ENCODE measurements around the gene AFF3.
"Not testable (repeated sequence)": the region's sequence is repeated elsewhere in the genome, so short reads cannot be mapped to it uniquely, and the experiment has no call there.

Gene AFF3

DNA sequence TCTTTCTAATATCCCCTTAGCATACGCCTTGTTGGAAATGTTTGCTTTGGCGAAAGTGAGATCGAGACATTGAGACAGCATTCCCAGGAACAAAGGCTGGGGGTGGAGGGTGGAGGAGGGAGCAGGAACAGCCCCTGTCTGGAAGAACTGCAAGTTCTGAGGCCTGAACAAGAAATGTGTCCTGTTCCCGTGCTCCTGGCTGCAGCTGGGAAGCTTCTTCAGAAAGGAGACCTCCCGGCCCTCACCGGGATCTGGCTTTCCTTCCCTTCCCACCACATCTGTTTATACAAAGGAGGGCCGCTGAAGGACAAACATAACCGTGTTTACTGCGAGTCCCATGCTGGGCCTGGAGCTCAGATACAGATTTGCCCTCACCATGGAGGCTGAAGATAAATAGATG, 35.9 kb downstream of the AFF3 start:
- DNase-seq: no peak

DNA sequence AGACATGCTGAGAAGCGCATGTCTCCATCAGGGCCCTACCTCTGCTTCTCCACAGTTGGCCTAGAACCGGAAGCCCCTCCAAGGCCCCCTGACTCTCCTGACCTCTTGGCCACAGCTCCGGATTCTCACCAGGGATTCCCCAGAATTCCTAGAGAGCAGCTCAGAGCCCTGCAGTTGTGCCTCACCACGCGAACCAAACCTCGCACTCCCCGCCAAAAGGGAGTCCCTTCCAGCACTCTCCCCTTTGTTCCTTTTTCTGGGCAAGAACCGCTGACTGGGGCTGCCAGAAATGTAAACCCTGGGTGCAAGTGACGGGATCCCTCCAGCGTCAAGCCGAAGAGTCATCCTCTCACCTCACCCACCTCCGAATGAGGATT, 36.7 kb downstream of the AFF3 start:
- no peak for DNase-seq

DNA sequence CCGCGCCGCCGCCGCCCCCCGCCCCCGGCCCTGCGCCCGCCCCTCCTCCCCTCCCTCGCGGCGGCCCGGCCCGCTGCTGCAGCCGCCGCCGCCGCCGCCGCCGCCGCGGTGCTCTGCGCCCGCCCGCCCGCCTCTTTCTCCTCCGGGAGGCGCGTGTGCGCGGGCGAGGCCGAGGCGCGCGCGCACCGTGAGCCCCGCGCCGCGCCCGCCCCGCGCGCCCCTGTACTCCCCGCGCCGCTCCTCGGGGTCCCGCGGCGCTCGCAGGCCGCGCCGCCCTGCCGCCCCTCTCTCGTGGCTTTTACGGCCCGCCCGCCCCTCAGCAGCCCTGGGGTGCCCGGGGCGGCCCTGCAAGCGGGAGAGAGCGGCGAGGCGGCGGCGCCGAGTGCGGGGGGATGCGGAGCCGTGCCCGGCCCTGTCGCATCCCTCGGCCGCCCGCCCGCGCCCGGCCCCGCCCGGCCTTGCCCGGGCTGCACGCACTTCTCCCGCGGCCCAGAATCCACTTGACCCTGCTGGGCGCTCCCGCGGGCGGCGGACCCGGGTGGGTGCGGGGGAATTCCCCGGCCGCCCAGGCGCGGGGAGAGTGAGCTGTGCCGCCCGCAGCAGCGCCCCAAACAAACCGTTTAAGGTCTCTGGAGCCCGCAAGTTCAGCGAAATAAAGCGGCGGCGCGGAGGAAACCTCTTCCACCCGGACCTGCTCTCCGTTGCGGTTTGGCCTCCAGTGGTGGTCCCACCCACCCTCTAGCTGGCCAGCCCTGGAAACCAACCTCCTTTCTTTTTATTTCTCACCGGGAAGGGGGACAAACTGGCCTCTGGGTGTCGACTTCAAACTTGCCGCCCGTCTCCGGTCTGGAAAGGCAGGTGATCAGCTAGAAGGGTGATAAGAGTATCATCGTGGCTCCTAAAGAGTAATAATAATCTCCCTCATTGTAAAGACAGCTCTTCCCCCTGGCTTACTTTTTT, 37.4 kb downstream of the AFF3 start:
- no peak for DNase-seq

DNA sequence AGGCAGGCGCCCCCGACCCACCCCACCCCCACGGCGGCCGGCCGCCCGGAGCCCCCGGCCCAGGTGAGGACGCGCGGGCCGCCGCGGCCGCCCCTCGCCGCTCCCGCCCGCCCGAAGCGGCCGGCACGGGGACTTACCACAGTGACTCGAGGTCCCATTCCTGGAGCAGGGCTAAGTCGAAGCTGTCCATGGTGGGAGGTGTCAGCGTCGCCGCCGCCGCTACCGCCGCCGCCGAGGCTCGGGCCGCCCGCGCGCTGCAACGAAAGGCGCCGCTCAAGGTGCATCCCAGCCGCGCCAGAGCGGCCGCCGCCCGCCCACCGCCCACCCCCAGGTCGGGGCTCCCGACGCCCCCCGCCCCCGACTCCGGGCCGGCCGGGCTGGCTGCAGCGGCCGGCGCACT, 38.1 kb downstream of the AFF3 start:
- not testable (repeated sequence) for DNase-seq

DNA sequence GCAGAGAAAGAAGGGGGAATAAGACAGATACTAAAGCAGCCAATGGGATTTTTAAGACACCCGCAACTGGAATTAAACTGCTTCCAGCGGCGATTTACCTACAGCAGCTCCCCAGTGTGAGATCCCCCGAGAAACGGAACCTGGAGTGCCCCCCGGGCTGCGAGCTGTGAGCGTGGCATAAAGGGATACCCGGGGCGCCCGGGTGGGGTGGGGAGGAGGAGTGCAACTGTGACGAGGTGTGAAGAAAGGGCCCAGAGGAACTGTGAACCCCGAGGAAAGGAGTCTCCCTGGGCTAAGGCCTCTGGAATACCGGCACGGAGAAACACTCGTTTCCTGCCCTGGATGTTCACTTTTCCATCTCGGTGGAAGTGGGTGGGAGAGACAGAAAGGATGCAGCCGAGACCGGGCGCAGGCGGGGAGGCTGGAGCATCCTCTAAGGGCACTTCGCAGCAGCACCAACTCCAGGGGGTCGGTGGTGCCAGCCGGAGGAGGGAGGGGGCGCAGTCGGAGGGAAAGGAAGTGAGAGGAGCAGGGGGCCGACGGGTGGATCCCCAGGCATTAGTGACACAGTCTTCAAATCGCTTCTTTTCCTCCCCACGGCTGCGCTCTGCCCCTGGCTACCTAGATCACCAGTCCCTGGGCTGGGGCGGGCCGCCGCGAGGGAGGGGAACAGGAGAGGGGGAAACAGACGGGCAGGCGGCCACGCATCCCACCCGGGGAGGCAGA, 38.7 kb downstream of the AFF3 start:
- DNase-seq: not testable (repeated sequence)

DNA sequence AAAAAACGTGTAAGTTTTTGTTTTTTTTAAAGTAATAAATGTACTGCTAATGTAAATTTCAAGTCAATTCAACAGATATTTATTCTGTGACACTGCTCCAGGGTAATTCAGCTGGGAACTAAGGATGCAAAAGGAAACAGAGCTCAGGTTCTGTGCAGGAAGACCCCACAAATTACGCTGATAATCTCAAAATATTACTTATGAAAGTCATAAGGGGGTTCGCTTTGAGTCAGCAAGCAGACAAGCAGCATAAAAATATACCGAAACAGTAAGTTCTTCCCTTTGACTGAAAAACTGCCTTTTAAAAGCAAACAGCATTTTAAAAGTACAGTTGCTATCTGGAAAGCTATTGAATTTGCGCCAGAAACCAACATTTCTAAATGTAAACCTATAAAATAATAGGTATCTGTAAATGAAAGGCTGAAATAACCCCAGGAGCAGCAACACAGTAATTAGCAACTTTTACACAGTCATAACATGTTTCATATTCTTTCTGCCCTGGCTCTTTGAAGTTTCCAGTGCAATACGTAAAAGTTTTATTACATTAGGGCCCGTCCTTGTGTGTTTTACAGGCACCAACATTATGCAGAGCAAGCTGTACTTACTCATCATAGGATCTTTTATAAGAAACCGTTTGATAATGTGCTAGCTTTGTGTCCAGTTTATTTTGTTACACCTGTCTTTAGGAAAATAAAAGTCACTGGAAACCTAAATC, 39.8 kb downstream of the AFF3 start:
- not testable (repeated sequence) for DNase-seq

DNA sequence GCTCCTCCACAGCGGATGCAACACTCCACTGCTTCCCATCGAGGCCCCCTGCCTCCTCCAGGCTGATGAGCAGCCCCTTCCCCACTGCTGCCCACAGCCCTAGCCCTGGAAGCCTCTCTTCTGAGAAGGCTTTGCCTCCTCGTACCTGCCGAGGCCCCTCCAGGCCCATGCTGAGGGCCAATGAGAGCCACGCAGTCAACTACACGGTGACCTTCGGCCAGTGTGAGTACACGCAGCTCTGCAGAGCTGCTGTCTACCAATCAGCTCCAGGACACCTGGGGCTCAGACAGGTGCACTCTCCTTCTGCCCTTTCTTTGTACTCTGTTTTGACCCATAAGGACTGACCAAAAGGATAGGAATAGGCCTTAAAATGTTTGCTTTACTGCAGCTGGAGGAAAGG, 43.5 kb downstream of the AFF3 start:
- DNase-seq: not testable (repeated sequence)

DNA sequence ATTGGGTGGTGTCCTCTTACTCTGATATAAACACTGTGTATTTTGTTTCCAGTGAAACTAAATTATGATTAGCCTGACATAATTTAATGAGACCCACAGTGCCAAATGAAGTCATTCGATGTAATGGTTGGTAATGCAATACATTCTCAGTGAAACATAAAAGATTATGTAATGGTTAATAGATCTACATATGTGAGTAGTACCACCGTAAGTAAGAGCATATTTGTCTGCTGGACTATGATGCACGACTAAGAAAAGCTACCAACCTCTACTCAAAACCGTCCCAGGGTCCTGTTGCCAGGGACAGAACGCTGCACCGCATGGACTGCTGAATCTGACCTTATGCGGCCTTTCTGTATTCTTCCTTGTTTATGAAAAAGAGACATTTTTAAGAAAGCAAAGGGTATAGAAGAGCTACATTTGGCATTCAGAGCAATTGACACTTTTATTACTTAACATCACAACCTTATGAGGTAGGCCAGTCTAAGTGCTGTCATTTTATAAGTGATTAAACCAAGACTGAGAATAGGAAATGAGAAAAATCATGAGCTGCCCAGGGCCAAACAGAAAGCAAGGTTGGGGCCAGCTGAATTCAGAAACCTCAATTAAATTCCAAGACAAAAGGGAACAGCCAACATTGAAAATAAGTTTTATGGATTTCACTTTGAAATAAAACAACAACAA, 44.6 kb downstream of the AFF3 start:
- not testable (repeated sequence) for DNase-seq

DNA sequence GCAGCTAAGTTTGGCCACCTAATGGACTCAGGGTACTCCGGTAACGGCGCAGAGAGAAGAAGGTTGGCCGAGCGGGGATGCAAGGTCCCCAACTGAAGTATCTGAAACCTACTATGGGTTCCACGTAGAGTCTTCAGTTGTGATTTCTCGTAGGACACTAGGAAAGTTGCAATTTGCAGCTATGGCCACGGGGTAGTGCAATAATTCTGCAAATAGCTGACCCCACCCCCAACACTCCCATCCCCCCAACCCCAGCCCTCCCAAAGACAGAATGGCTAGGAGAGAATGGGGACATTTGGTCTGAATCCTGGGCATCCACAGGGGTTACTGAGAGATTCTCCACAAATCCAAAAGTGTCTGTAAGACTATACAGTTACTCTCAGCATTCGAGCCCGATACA, 46.5 kb downstream of the AFF3 start:
- not testable (repeated sequence) for DNase-seq

DNA sequence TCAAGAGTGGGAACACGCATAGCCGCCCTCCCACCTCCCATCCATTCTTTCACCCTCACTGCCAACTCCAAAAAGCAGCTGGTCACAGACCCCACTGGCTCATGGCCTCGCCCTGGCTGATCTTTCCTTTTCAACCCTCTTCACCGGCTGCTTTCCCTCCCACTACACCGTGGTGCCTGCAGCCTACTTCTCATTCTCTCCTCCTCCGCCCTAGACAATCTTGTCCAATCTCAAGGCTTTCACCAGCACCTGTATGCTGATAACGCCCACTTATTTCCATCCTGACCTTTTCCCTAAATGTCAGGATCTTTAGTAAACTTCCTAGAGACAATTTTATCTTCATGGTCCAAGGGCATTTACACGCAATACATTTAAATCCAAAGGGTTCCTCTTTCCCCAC, 50.6 kb downstream of the AFF3 start:
- not testable (repeated sequence) for DNase-seq

DNA sequence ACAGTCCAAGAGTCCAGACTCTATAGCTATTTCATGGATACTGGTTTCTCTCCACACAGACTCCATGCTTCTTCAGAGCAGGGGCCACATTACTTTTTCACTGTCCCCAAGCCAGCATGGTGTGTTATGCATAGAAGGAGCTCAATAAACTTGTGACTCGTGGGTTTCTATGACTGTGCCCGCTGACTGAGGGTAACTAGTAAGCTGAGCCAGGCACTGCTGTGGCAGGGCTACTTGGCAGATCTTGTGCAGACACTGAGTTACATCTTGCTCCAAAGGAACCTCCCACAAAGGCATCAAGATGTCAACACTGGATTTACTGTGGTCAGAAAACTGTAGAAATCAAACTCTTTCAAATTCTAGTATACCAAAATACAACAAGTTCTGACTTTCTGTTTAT, 56.6 kb downstream of the AFF3 start:
- DNase-seq: not testable (repeated sequence)

DNA sequence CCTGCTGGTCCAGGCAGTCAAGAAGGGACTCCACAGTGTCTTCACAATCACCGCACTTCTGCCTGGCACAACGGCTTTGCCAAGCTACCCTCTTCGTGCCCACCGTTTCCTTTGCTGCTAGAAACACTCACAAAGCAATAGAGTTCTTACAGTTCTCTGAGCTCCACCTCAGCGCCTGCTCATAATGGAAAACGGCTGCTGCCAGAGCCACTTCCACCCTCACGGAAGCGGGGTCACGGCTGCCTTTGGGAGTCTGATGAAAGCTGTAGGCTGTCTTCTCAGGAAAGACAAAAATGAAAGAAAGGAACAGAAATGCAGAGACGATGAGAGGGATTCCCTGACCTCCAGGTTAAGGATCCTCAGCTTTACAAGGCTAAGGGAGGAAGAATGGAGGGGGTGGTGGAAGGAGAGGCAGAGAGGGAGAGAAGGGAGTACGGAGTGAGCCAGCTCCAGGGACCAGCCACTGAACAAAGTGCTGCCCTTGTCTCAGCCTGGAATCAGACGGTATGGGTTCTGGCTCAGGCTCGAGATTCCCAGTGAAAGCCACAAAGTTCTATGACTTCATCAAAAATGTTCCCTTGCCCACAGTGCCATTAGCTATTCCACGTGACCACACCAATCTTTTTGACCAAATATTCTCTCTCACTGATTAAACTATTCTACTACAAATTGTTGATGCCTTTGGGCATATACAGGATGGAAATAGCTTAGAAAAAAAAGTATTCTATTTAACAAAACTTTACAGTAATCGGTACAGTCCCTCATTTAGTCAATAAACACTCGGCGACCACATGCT, 58.8 kb downstream of the AFF3 start:
- DNase-seq: not testable (repeated sequence)

DNA sequence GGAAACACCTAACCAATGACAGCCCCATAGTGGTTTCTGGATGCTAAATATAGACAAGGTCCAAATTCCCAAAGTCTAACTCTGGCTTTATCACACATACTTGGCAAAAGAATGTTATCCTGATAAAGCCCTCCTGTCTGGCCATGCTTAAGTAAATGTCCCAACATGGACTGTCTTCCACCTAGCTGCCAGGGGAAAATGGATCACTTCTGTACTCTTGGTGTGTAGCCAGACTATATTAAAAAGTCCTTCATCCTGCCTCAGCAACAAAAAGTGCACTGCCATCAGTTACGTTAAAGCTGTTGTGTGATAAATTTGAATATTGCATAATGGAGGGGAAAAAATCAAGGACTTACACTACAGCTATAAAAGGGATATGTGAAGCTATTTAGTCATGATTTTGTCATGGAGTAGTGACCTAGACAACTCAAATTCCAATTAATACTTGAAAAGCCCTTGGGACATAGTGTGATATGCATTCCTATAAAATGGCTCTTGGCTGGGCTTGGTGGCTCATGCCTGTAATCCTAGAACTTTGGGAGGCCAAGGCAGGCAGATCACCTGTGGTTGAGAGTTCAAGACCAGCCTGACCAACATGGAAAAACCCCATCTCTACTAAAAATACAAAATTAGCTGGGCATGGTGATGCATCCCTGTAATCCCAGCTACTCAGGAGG, 60.0 kb downstream of the AFF3 start:
- DNase-seq: not testable (repeated sequence)

DNA sequence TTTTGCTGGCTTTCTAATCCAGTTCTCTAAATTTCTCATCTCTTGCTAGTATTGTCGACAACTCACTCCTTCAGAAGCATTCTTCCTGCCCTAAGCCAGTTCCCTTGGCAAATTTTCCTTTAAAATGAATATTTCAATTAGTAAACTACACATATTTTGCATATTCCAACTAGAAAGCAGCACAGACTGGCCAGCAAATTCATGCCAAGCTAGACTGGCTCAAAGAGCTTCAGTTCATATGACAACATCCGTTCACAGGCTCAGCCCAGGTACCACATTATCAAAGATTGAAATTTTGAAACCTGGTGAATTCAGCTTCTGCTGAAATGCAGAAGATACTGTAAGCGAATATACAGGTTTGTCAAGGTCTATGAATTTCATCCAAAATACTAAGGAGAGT, 64.5 kb downstream of the AFF3 start:
- no peak for DNase-seq

DNA sequence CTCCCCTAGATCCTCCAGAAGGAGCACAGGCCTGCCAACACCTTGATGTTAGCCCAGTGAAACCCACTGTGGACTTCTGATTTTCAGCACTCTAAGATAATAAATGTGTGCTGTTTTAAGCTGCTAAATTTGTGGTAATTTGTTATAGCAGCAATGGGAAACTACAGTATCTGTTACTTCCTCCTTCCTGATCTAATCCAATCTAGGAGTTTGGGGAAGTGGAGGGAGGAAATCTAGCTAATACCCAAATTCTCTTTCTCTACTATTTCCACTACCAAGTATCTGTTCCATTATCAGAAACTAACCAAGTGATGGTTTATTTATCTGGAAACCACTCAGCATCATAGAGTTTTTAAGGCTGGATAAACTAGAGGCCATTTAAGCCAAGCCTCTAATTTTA, 64.9 kb downstream of the AFF3 start:
- DNase-seq: no peak

DNA sequence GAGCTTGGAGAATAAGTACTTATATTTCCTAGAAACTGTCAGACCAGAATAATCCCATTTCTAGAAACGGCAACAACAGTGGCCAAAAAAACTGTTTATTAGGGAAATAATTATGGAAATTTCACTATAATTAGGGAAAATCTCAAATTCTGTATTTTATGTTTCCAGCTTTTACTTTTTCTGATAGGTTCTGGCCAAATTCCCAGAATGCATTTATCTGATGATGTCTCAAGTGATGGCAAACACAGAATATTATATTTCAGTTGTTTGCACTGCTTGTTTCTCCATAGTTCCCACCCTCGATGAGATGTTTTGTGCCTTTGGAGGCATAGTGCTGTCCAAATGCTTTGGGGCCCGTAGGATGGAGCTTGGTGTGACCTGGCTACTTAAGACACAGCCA, 66.9 kb downstream of the AFF3 start:
- DNase-seq: no peak

DNA sequence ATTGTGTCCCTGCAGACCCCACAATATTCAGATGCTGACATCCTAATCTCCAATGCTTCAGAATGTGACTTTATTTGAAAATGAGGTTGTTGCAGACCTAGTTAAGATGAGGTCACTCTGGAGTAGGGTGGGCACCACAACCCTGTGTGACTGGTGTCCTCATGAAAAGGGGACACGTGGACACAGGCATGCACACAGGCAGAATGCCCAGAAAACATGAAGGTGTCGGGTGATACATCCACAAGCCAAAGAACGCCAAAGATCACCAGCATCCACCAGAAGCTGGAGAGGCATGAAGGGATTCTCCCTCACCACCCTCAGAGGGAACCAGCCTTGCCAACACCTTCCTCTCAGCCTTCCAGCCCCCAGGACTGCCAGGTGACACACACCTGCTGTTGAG, 69.3 kb downstream of the AFF3 start:
- DNase-seq: no peak

DNA sequence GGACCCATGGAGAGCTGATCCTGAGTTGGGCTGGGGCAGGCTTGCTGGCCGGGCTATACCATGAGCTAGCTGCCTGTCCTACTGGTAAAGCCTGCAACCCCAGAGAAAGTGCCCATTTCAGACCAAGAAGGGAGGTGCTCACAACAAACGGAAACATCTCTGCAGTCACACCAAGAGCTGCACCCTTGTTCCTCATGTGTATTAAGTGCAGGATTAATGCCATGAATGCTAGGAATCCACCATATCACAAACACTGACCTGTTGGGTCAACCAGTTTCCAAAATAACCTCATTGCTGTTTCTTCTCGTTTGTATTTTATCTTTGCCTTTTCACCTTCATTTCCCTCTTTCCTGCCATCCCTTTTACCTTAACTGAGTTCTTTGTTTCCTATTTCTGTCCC, 69.9 kb downstream of the AFF3 start:
- DNase-seq: no peak

DNA sequence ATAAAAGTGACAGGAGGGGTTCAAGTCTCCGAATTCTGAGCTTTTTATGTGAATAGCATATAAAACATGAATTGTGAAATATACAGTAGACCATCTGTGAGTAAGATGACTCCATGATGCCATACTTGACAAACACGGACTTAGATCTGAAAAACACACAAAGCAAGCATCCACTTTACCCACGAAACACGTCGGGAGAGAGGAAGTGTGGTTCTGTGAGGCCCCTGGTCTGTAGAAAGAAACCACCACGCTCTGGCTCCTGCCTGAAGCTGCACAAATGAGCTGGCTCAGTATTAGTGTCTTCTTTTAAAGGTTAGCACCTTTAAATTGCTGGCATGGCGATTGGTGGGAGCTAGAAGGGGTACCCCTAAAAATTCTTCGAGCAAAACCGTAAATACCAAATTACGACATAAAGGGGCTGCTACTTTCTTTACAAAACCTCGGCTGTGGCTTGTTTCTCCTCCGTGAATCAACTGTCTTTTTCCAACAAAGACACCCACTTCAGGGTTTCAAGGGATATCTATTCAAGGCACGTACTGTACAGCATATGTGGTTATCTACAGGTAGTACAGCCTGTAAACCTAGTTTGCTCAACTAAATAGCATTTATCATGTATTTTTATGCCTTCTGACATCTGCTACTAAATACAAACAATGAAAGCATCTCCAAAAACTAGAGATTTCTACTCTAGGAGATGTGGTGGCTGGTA, 70.9 kb downstream of the AFF3 start:
- no peak for DNase-seq

DNA sequence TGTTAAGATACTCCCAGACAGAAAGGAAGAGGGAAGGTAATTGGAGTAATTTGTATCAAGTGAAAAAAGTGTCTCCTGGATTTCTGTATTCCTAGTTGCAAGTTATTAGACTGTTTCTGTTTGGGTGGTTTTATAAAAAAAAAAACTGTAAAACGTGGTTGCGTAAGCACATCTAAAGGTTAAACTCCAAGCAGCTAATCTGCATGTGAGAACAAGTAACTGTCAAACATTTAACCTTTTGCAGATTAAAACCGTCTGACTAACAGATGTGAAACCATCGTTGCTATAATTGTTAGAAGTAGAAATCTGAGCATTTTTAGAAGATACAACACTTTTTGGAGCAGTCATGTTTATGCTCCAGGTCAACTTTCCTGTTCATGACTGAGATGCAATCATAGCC, 72.3 kb downstream of the AFF3 start:
- no peak for DNase-seq

DNA sequence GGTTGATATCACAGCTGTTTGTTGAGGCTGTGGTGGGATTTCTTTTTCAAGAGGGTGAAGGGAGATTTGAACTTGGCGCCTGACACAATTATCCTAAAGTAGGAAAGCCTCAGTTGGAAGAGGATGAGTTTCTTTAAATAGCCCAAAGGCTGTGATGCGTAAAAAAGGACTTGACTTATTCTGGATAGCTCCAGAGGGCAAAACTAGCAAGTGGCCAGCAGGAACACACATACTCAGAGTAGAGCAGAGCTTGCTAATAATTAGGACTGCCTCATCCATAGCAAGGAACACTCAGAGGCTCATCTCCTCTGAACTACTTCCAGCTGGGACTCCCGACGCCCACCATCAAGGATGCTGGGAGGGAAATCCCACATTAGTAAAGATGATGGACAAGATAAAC, 74.0 kb downstream of the AFF3 start:
- no peak for DNase-seq

Data from GDM1 (cell line).